ENCODE data around the gene TMEM203. TPM values are rescaled to one million over a fixed set of nuclear protein-coding genes. Genes with fewer than 3 reads are reported as not detected.

Gene TMEM203
- total and polyA plus RNA-seq, 2 of the 13 experiments (the other 11 are each of a cell fraction or from before 2014, with no cell fraction given): 23.4 to 36.7 TPM

GRCh38 chr9:137198051-137198901 lies 7.2 kb downstream of the TMEM203 start (continued):
- TF ChIP-seq SOX13 (IDR thresholded peaks at IDR 0.05): no peak
- no peak for TF ChIP-seq SOX13 (CRISPR knock-in tag; conservative IDR thresholded peaks at IDR 0.05 in 1 of 2, IDR thresholded peaks at IDR 0.05 in 1 of 2)
- TF ChIP-seq ZNF362 (CRISPR knock-in tag; IDR thresholded peaks at IDR 0.05; ENCODE audit: borderline replicate concordance): peak; percentile 14; the same call in 1 of the 2 replicates
- TF ChIP-seq ATF5 (CRISPR knock-in tag; IDR thresholded peaks at IDR 0.05; ENCODE audit: low read depth): no peak
- TF ChIP-seq ETV5 (CRISPR knock-in tag; IDR thresholded peaks at IDR 0.05; ENCODE audit: borderline replicate concordance): peak; percentile 41; the same call in 1 of the 2 replicates
- TF ChIP-seq, protein P1, sequence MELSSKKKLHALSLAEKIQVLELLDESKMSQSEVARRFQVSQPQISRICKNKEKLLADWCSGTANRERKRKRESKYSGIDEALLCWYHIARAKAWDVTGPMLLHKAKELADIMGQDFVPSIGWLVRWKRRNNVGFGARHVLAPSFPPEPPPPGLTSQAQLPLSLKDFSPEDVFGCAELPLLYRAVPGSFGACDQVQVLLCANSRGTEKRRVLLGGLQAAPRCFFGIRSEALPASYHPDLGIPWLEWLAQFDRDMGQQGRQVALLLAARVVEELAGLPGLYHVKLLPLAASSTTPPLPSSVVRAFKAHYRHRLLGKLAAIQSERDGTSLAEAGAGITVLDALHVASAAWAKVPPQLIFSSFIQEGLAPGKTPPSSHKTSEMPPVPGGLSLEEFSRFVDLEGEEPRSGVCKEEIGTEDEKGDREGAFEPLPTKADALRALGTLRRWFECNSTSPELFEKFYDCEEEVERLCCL (CRISPR knock-in tag; IDR thresholded peaks at IDR 0.05; ENCODE audit: borderline replicate concordance): no peak
- TF ChIP-seq, protein P2, sequence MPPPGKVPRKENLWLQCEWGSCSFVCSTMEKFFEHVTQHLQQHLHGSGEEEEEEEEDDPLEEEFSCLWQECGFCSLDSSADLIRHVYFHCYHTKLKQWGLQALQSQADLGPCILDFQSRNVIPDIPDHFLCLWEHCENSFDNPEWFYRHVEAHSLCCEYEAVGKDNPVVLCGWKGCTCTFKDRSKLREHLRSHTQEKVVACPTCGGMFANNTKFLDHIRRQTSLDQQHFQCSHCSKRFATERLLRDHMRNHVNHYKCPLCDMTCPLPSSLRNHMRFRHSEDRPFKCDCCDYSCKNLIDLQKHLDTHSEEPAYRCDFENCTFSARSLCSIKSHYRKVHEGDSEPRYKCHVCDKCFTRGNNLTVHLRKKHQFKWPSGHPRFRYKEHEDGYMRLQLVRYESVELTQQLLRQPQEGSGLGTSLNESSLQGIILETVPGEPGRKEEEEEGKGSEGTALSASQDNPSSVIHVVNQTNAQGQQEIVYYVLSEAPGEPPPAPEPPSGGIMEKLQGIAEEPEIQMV (CRISPR knock-in tag; IDR thresholded peaks at IDR 0.05; ENCODE audit: low read depth): no peak
- no peak for TF ChIP-seq RARG (CRISPR knock-in tag; IDR thresholded peaks at IDR 0.05; ENCODE audit: low read depth)
- no peak for TF ChIP-seq ZBTB44 (CRISPR knock-in tag; IDR thresholded peaks at IDR 0.05)
- TF ChIP-seq ZNF740 (CRISPR knock-in tag; IDR thresholded peaks at IDR 0.05): peak; percentile 71; the same call in 1 of the 2 replicates
- no peak for TF ChIP-seq GATA4 (IDR thresholded peaks at IDR 0.05; ENCODE audit: borderline replicate concordance, low read depth)
- TF ChIP-seq NR0B2 (CRISPR knock-in tag; IDR thresholded peaks at IDR 0.05): no peak
- TF ChIP-seq MXD4 (CRISPR knock-in tag; IDR thresholded peaks at IDR 0.05): peak; percentile 83
- TF ChIP-seq CCDC6 (CRISPR knock-in tag; IDR thresholded peaks at IDR 0.05): no peak
- no peak for TF ChIP-seq ZSCAN9 (CRISPR knock-in tag; IDR thresholded peaks at IDR 0.05; ENCODE audit: borderline replicate concordance)
- TF ChIP-seq RNF2 (conservative IDR thresholded peaks at IDR 0.05; ENCODE audit: low read depth): no peak
- no peak for TF ChIP-seq ZNF30 (CRISPR knock-in tag; IDR thresholded peaks at IDR 0.05)
- no peak for TF ChIP-seq CBX1 (IDR thresholded peaks at IDR 0.05; ENCODE audit: low read depth)
- TF ChIP-seq RBM39 (IDR thresholded peaks at IDR 0.05; ENCODE audit: low read depth, low read length, poor library complexity, severe bottlenecking): no peak
- TF ChIP-seq ZNF343 (CRISPR knock-in tag; IDR thresholded peaks at IDR 0.05): no peak
